Hematopoietic multipotent progenitor cell (in vitro differentiated cells): Measurements from ENCODE around the gene VAV2. TPM values are rescaled to one million over a fixed set of nuclear protein-coding genes. Genes with fewer than 3 reads are reported as not detected.

Source experiments
- DNase-seq, 3 donors: peaks; one replicate each; pipeline ENCODE4 v3.0.0-alpha.2; 2011 to 2015; ENCODE audit warnings: low read depth in 2 of 3, low spot score in 2 of 3
- total RNA-seq: library from RNA; depleted of rRNA; stranded (reverse); fragments of >200 nt; gene quantifications from one replicate; pipeline ENCODE4 v1.2.3, GENCODE V29; 2012

Gene VAV2
- total RNA-seq, 1 donor, result 2.2 TPM

DNA sequence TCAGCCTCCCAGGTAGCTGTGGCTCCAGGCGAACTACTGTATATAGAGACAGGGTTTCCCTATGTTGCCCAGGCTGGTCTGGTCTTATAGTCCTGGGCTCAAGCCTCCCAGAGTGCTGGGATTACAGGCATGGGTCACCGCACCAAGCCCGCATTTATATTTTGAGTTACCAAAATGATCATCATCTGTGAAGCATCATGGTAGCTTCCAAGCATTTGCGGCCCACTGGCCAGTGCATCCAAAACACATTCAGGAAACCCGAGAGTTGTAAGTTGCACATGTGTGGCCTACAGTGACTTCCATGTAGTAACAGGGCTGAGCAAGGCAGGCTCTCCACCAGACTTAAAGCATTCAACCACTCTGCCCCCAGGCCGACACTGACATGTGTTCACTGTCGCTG is 35.4 kb upstream of the VAV2 start:
- DNase-seq, result no peak

- no peak for DNase-seq
Measured at GRCh38 chr9:134026981-134027380, 34.9 kb upstream of the VAV2 start.

GRCh38 chr9:134026581-134026980 is 34.5 kb upstream of the VAV2 start:
- no peak for DNase-seq

GRCh38 chr9:134025606-134026541 is 33.8 kb upstream of the VAV2 start:
- peak; percentile 37 to 55 (median 52) for DNase-seq

GRCh38 chr9:134024828-134025605 is 32.9 kb upstream of the VAV2 start, which contains the start of gene BRD3OS:
Gene BRD3OS (plus strand): TSS chr9:134025481. CDS start chr9:134026748, 1,267 bp downstream.
- DNase-seq, result peak; percentile 89 to 100 (median 99)

- DNase-seq, result no peak
Measured at GRCh38 chr9:134024214-134024792, 32.2 kb upstream of the VAV2 start.

DNA sequence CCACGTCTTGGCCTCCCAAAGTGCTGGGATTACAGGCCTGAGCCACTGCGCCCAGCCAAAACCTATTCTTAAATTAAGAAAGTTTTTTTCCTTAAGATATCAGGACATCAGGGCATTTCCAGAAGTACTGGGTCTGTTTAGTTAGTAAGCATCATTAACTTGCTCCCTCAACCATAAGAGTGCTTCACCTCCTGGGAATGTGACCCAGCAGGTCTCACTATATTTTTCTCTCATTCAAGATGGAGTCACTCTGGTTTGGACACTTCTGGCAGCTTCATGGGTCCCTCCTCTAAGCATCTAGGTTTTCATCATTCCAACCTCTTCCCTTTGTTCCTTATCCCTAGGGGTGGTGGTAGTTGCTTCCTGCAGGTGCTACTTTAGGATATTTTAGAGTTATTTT is 22.8 kb upstream of the VAV2 start:
- no peak for DNase-seq

DNA sequence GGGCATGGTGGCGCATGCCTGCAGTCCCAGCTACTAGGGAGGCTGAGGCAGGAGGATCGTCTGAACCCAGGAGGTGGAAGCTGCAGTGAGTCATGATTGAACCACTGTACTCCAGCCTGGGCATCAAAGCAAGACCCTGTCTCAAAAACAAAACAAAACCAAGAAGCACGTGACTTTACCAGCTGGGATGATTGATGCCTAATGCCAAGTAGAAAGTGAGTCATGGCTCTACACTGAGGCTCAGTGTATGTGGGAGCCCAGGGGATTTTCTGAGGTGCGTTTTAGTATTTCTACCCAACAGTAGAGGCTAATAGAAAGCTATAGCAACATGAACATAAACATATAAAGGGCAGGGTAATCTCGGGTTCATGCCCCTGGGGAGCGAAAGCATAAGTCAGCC is 19.3 kb upstream of the VAV2 start:
- no peak for DNase-seq

DNA sequence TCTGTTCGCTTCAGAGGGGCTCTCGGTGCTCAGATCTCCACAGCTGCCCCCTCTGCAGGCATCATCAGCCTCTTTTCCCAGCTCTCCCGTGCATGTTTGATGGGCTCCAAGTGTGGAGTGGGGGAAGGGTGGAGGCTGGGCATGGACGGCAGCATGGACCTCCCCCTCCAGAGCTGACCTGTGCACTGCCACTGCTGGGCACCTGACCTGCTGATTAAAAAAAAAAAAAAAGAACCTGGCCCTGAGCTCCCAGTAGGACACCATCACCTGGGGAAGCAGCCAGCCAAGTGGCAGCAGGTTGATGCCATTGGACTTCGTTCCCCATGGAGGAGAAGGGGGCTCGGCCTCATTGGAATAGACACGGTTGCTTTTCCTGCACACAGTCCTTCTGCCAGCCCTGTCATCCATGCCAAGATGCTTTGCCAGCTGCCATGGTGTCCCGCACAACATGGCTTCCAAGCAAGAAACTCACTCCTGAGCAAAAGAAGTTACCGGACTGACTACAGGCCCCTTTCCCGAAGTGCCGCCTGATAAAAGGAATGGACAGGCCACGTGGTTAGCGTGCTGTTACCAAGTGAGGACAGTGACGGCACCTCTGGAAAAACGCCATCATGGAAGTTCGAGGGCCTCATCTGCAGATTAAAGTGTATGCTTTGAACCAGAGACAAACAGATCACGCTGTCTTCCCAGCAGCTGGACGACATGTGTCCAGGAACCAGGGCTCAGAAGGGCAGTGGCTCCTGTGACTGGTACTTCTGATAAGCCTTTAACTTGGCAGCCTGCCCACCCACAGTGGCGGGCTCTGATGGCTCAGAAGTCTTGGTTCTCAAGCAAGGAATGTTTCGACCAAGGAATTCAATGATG is 18.4 kb upstream of the VAV2 start:
- peak in 2 of 3 donors; percentile 62 to 85 for DNase-seq

DNA sequence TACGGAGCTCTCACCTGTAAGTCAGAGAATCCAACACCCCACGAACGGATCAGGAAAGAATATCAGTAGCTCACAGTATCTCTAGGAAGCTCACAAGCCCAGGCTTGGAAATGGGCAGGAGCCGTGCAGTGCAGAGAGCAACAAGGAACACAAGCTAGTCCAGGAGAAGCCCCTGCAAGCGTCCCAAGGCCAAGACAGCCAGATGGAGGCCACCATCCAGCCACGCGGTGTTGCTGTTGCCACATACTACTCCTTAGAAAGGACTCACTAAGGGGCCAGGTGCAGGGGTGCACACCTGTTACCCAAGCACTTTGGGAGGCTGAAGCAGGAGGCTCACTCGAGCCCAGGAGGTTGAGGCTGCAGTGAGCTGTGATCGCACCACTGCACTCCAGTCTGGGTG is 15.4 kb upstream of the VAV2 start:
- DNase-seq, result no peak

- DNase-seq, result no peak
Measured at GRCh38 chr9:134007150-134007549, 15.0 kb upstream of the VAV2 start.

DNA sequence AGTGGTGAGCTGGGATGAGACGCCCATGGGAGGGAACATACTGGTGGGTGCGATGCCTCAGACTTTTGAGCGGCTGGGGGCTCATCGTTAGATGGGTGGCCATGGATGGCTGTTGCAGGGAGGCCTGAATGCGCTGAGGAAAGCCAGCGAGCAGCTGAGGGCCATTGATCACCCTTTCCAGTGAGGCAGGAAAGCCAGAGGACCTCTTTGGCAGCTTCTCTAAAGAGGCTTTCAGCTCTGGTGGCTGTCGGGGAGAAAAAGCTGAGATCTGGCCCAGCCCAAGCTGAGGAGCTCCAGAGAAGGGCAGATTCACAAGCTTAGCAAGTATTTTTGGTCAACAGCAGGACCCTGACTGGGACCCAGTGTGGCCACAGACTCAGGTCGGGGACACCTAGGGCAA is 13.3 kb upstream of the VAV2 start:
- no peak for DNase-seq

- no peak for DNase-seq
Measured at GRCh38 chr9:134004881-134005280, 12.8 kb upstream of the VAV2 start.

DNA sequence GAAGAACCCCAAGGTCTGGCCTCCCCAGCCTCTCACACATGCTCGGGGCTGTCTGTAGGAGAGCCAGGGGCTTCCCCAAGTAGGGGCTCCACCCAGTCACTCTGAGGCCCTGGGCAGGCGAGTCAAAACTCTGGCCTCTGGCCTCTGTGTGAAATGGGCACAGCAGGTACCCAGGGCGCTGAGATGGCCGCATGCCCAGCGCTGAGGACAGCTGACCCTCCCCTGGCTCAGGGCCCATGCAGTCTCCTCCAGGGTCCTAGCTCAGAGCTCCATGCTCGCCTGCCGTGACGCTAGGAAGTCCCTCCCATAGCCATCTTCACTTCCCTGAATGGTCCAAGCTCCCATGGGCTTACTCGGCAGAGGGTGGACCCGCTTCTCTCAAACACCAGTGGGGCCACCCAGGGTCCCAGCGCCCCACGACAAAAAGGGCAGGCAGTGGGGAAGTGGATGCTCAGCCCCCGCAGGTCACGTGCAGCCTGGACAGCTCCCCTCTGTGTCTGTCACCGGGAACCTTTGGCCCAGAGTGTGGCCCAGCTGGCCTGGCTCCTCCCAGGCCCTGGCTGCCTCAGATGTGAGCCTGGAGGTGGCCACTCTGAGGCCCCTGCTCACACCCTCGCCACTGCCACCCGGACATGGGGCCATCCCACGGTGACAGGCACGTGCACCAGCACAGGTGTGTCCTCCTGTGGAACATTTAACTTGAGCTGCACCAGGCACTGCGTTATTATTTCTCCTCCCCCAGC is 12.2 kb upstream of the VAV2 start:
- no peak for DNase-seq

GRCh38 chr9:134003237-134003636 is 11.1 kb upstream of the VAV2 start:
- DNase-seq, result no peak

DNA sequence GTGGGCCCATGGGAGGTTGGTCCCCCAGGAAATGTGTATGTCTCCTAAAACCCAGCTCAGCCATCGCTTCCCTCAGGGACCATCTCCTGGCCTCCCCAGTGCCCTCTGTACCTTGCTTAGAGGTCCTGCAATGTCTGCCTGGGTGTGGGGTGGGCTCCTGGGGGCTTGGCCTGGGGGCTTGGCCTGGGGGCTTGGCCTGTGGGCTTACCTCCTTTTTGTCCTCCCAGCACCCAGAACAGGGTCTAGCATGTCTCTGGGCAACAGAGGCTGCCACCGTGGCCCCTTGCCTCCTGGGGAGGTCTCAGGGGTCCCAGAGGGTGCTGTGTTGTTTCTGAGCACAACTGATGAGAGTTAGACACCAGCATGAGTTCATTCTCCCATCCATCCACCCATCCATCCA is 10.7 kb upstream of the VAV2 start:
- no peak for DNase-seq

GRCh38 chr9:133999851-134000265 is 7.7 kb upstream of the VAV2 start:
- no peak for DNase-seq

DNA sequence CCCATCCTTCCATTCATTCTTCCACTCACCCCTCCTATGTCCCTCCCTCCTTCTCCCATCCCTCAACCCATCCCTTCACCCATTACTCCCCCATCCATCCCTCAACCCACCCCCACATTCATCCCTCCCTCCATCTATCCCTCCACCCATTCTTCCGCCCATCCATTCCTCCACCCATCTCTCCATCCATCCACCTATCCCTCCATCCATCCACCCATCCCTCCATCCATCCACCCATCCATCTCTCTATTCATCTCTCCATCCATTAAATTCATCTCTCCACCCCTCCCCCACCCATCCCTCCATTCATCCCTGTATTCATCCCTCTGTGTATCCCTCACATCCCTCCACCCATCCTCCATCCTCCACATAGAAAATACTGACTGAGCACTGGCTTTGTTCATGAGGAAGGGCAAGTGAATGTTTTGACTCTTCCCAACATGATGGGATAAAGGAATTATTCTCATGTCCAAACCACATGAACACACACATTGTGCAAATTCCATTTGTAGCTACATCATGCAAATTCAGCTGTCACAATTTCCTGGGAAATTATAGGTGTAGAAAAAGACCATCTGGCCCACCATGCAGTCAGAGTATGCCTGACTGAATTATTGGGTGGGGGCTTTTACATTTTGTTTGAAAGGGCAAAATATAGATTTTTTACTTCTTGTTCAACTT is 6.9 kb upstream of the VAV2 start:
- no peak for DNase-seq

- DNase-seq, result no peak
Measured at GRCh38 chr9:133997584-133997983, 5.5 kb upstream of the VAV2 start.
